EL (cell line): ENCODE data around the gene COPZ2.

ENCODE experiments used
- DNase-seq: peaks from one replicate; pipeline ENCODE4 v3.0.0-alpha.2; 2016

Gene COPZ2

GRCh38 chr17:47982645-47983390 is 54.8 kb downstream of the COPZ2 start:
- DNase-seq = no peak

- no peak for DNase-seq
These were observed 55.4 kb downstream of the COPZ2 start for GRCh38 chr17:47982091-47982617.

- no peak for DNase-seq
These were observed 56.1 kb downstream of the COPZ2 start for GRCh38 chr17:47981462-47981861.

GRCh38 chr17:47980541-47980940 is 57.1 kb downstream of the COPZ2 start:
- DNase-seq = no peak

- peak; percentile 57 for DNase-seq
These were observed 59.3 kb downstream of the COPZ2 start for GRCh38 chr17:47978324-47978723.
